Measurements from ENCODE around the gene CUEDC1. TPM values are rescaled to one million over a fixed set of nuclear protein-coding genes. Genes with fewer than 3 reads are reported as not detected.

The CUEDC1 gene
- total and polyA plus RNA-seq, 2 of the 13 experiments (the other 11 are each of a cell fraction or from before 2014, with no cell fraction given) = 7.4 to 12.9 TPM

GRCh38 chr17:57902800-57903759, 52.1 kb downstream of the CUEDC1 start (continued):
- TF ChIP-seq SKI (IDR thresholded peaks at IDR 0.05; ENCODE audit: partially characterized antibody) (peak; percentile 31), RARA (CRISPR knock-in tag; IDR thresholded peaks at IDR 0.05) (peak; percentile 77), MED13 (CRISPR knock-in tag; IDR thresholded peaks at IDR 0.05) (no peak), RBFOX2 (IDR thresholded peaks at IDR 0.05; ENCODE audit: low read depth, low read length) (no peak), ELF3 (CRISPR knock-in tag; IDR thresholded peaks at IDR 0.05) (peak; percentile 100), ZNF367 (CRISPR knock-in tag; IDR thresholded peaks at IDR 0.05; ENCODE audit: borderline replicate concordance) (no peak), ZNF331 (CRISPR knock-in tag; IDR thresholded peaks at IDR 0.05) (peak; percentile 94), PCBP1 (IDR thresholded peaks at IDR 0.05; ENCODE audit: borderline replicate concordance, low read depth, low read length) (no peak), ZNF598 (CRISPR knock-in tag; IDR thresholded peaks at IDR 0.05; ENCODE audit: borderline replicate concordance) (0 out of 2 replicates have a peak, but pooled peaks have one; percentile 51), RORA (CRISPR knock-in tag; IDR thresholded peaks at IDR 0.05) (no peak), ZNF609 (CRISPR knock-in tag; IDR thresholded peaks at IDR 0.05; ENCODE audit: borderline replicate concordance) (no peak), ZNF768 (CRISPR knock-in tag; IDR thresholded peaks at IDR 0.05) (peak; percentile 43), DBP (CRISPR knock-in tag; IDR thresholded peaks at IDR 0.05; ENCODE audit: not compliant biosample characterization) (no peak), JUNB (CRISPR knock-in tag; IDR thresholded peaks at IDR 0.05; ENCODE audit: borderline replicate concordance) (no peak), RARG (CRISPR knock-in tag; IDR thresholded peaks at IDR 0.05; ENCODE audit: low read depth) (no peak), KDM5B (CRISPR knock-in tag; IDR thresholded peaks at IDR 0.05; ENCODE audit: borderline replicate concordance) (peak; percentile 78; the same call in 1 of the 2 replicates), IRX3 (CRISPR knock-in tag; IDR thresholded peaks at IDR 0.05; ENCODE audit: borderline replicate concordance, low read depth) (no peak; the same call in 1 of the 2 replicates), KLF12 (CRISPR knock-in tag; IDR thresholded peaks at IDR 0.05; ENCODE audit: borderline replicate concordance) (peak; percentile 85; the same call in 1 of the 2 replicates), CEBPZ (IDR thresholded peaks at IDR 0.05; ENCODE audit: low read length) (no peak)

All from HepG2 (cell line).